DND-41 (cell line): ENCODE measurements around the gene RSPH3.

Source experiments
- ATAC-seq: fragments of 200-7000 bp; cut with Tn5 transposase; 3 replicates; pipeline ENCODE4 v1.9.1; 2021; ENCODE audit warnings: low read depth; ENCODE audit not compliant: insufficient read depth
- DNase-seq: peaks from one replicate; pipeline ENCODE4 v3.0.0-alpha.2; 2020
- H2AFZ ChIP-seq: 2 replicates; pipeline ENCODE4 v1.6.0; 2012; ENCODE audit warnings: low read depth, low read length
- H3K27ac ChIP-seq: 2 replicates; pipeline ENCODE4 v1.5.1; 2012; ENCODE audit warnings: low read length, inconsistent platforms
- H3K27me3 ChIP-seq: fragments of 200-600 bp; sonication (generic); 2 replicates; pipeline ENCODE4 v1.6.0; 2012; ENCODE audit warnings: low read length, mild to moderate bottlenecking, inconsistent platforms; ENCODE audit not compliant: insufficient read depth, poor library complexity
- H3K36me3 ChIP-seq: 2 replicates; pipeline ENCODE4 v1.5.1; 2012; ENCODE audit warnings: low read length, inconsistent platforms; ENCODE audit not compliant: insufficient read depth
- H3K4me1 ChIP-seq: 2 replicates; pipeline ENCODE4 v1.5.1; 2012; ENCODE audit warnings: mild to moderate bottlenecking, low read length; ENCODE audit not compliant: insufficient read depth
- H3K4me2 ChIP-seq: 2 replicates; pipeline ENCODE4 v1.6.0; 2012; ENCODE audit warnings: mild to moderate bottlenecking, moderate library complexity, low read length, inconsistent platforms; ENCODE audit not compliant: insufficient read depth
- H3K4me3 ChIP-seq, 2 experiments: fragments of 200-600 bp in 1 of 2; shearing (Covaris generic) in 1 of 2; 2 replicates each; pipeline ENCODE4 v1.5.1; 2012 to 2016; ENCODE audit warnings: inconsistent platforms in 2 of 2, low read length in 2 of 2, mild to moderate bottlenecking in 2 of 2, low read depth in 1 of 2, moderate library complexity in 1 of 2
- H3K79me2 ChIP-seq: 2 replicates; pipeline ENCODE4 v1.6.0; 2012; ENCODE audit warnings: low read length, inconsistent platforms; ENCODE audit not compliant: insufficient read depth
- H3K9ac ChIP-seq: 2 replicates; pipeline ENCODE4 v1.6.0; 2012; ENCODE audit warnings: low read depth, mild to moderate bottlenecking, inconsistent platforms, low read length, moderate library complexity
- H3K9me3 ChIP-seq: 2 replicates; pipeline ENCODE4 v1.5.1; 2012; ENCODE audit warnings: low read length, moderate library complexity, mild to moderate bottlenecking, inconsistent platforms; ENCODE audit not compliant: insufficient read depth, severe bottlenecking
- H4K20me1 ChIP-seq: 2 replicates; pipeline ENCODE4 v1.6.0; 2012; ENCODE audit warnings: low read length; ENCODE audit not compliant: insufficient read depth
- CTCF ChIP-seq: IDR thresholded peaks from 2 replicates; pipeline ENCODE4 v1.5.1; 2012; ENCODE audit warnings: borderline replicate concordance, low read length, moderate library complexity, mild to moderate bottlenecking; ENCODE audit not compliant: poor library complexity, severe bottlenecking; ENCODE audit errors: extremely low read depth
- EZH2 ChIP-seq: IDR thresholded peaks from 3 replicates; pipeline ENCODE4 v1.6.1; 2012; ENCODE audit warnings: borderline replicate concordance, low read depth, mild to moderate bottlenecking, moderate library complexity, low read length, inconsistent platforms; ENCODE audit not compliant: severe bottlenecking

The RSPH3 gene

GRCh38 chr6:158999666-159000403 is at the start of gene RSPH3:
TSS of gene RSPH3 (minus strand) at chr6:159000202. CDS start at chr6:158999550, 652 bp downstream.
- Histone ChIP-seq H3K9me3 (no peaks in the 10 kb centered on the region), H2AFZ (peak within 1 kb of the TSS; percentile 96), H3K4me2 (peak within 1 kb of the TSS; percentile 90), H3K4me1 (peaks cover 24% of the 10 kb centered on the region), H4K20me1 (no peaks in the 10 kb centered on the region), H3K27me3 (no peaks in the 10 kb centered on the region), H3K27ac (peak within 1 kb of the TSS; percentile 86), H3K79me2 (0 out of 2 replicates have a peak, but pooled peaks cover 4% of the 10 kb centered on the region), H3K36me3 (no peaks in the 10 kb centered on the region), H3K4me3 (peak within 1 kb of the TSS; percentile 58 to 85), H3K9ac (peak within 1 kb of the TSS; percentile 78)
- peak; percentile 91 for ATAC-seq
- TF ChIP-seq CTCF (peak; percentile 45), EZH2 (no peak)
- DNase-seq: peak; percentile 92

GRCh38 chr6:159047891-159048685 is 48.1 kb upstream of the RSPH3 start:
- DNase-seq: no peak
- no peaks in the 10 kb centered on the region for H3K9me3 ChIP-seq
- H3K27me3 ChIP-seq: no peaks in the 10 kb centered on the region
- no peak overlapping the region for H2AFZ ChIP-seq
- H3K9ac ChIP-seq: no peak overlapping the region
- peaks cover 26% of the 10 kb centered on the region for H3K4me1 ChIP-seq
- no peak overlapping the region for H3K4me2 ChIP-seq
- H3K36me3 ChIP-seq: peaks cover under 1% of the 10 kb centered on the region; the same call in 1 of the 2 replicates
- H4K20me1 ChIP-seq: no peaks in the 10 kb centered on the region
- no peak for ATAC-seq
- no peaks in the 10 kb centered on the region for H3K79me2 ChIP-seq
- no peak overlapping the region for H3K4me3 ChIP-seq
- TF ChIP-seq EZH2: no peak
- TF ChIP-seq CTCF: no peak
- H3K27ac ChIP-seq: no peak overlapping the region

GRCh38 chr6:159045801-159046200 is 45.8 kb upstream of the RSPH3 start:
- TF ChIP-seq CTCF (peak; percentile 31), EZH2 (no peak)
- peaks cover 41% of the 10 kb centered on the region for H3K4me1 ChIP-seq
- peaks cover 21% of the 10 kb centered on the region for H3K36me3 ChIP-seq
- no peak for ATAC-seq
- no peak overlapping the region for H3K4me3 ChIP-seq
- H3K79me2 ChIP-seq: no peaks in the 10 kb centered on the region
- H3K27ac ChIP-seq: no peak overlapping the region
- DNase-seq: peak; percentile 21
- H3K4me2 ChIP-seq: peak overlapping the region; percentile 69; the same call in 1 of the 2 replicates
- H3K9me3 ChIP-seq: no peaks in the 10 kb centered on the region
- no peaks in the 10 kb centered on the region for H4K20me1 ChIP-seq
- H3K9ac ChIP-seq: no peak overlapping the region
- no peaks in the 10 kb centered on the region for H3K27me3 ChIP-seq
- H2AFZ ChIP-seq: 0 out of 2 replicates have a peak overlapping the region, but pooled peaks have one; percentile 32
